HEK293 (cell line): ENCODE measurements around the gene SHLD1.
A peak's percentile ranks its signal among the peaks of the same experiment; 100 is the strongest.

ENCODE experiments used
- CTCF ChIA-PET: fragments of 350-600 bp; formaldehyde crosslinking; extraction: SDS; loops from one replicate; lab custom pipeline; 2021; ENCODE audit warnings: antibody characterized with exemption; lab: Yijun Ruan, JAX
- POLR2A ChIA-PET: fragments of 300-600 bp; formaldehyde crosslinking; extraction: SDS; loops from one replicate; lab custom pipeline; 2020; ENCODE audit warnings: antibody characterized with exemption, inconsistent platforms; lab: Yijun Ruan, JAX
- H3K27ac ChIP-seq: fragments of 200-500 bp; sonication (Bioruptor generic); 2 replicates; pipeline ENCODE4 v1.5.1; 2014; ENCODE audit warnings: low read depth, low read length, control low read depth, inconsistent platforms; ENCODE audit errors: extremely low read depth
- H3K36me3 ChIP-seq, 2 experiments: fragments of 200-500 bp in 1 of 2; sonication (Bioruptor generic) in 1 of 2; 1 replicate in 1 of 2; 2 replicates in 1 of 2; pipeline ENCODE4 v1.5.1; 2014 to 2017; ENCODE audit warnings: inconsistent platforms in 2 of 2, low read length in 2 of 2; ENCODE audit not compliant: control insufficient read depth in 2 of 2, insufficient read depth in 1 of 2
- H3K4me1 ChIP-seq: fragments of 200-500 bp; sonication (Bioruptor generic); 2 replicates; pipeline ENCODE4 v1.5.1; 2014; ENCODE audit warnings: mild to moderate bottlenecking, low read length, inconsistent platforms; ENCODE audit not compliant: control insufficient read depth, insufficient read depth
- H3K4me3 ChIP-seq: 2 replicates; pipeline ENCODE4 v1.5.1; 2011; ENCODE audit warnings: low read depth, mild to moderate bottlenecking, control low read depth, low read length, moderate library complexity
- H3K9me3 ChIP-seq: fragments of 200-500 bp; sonication (Bioruptor generic); 2 replicates; pipeline ENCODE4 v1.5.1; 2014; ENCODE audit warnings: low read depth, low read length, inconsistent platforms; ENCODE audit not compliant: control insufficient read depth, insufficient read depth
- ELK4 ChIP-seq: IDR thresholded peaks from 2 replicates; pipeline ENCODE4 v1.6.1; 2011; ENCODE audit warnings: mild to moderate bottlenecking, low read depth, low read length, borderline replicate concordance
- HOXA7 ChIP-seq: sonication (generic); formaldehyde crosslinking; IDR thresholded peaks from 2 replicates; pipeline ENCODE4 v1.8.1; 2022; ENCODE audit warnings: missing genetic modification reagents, borderline replicate concordance
- KLF7 ChIP-seq: fragments of 450-650 bp; formaldehyde crosslinking; IDR thresholded peaks from 2 replicates; pipeline ENCODE4 v1.5.1; 2016; ENCODE audit warnings: missing biosample characterization, missing genetic modification characterization, borderline replicate concordance
- MYNN ChIP-seq: fragments of 450-650 bp; formaldehyde crosslinking; IDR thresholded peaks from 2 replicates; pipeline ENCODE4 v1.5.1; 2016; ENCODE audit warnings: missing biosample characterization, missing genetic modification characterization, borderline replicate concordance
- OSR2 ChIP-seq: fragments of 450-650 bp; formaldehyde crosslinking; IDR thresholded peaks from 2 replicates; pipeline ENCODE4 v1.5.1; 2016; ENCODE audit warnings: missing biosample characterization, missing genetic modification characterization
- TSHZ1 ChIP-seq: fragments of 450-650 bp; formaldehyde crosslinking; IDR thresholded peaks from 2 replicates; pipeline ENCODE4 v1.5.1; 2016; ENCODE audit warnings: missing biosample characterization, missing genetic modification characterization, borderline replicate concordance
- WT1 ChIP-seq: fragments of 450-650 bp; formaldehyde crosslinking; IDR thresholded peaks from 2 replicates; pipeline ENCODE4 v1.5.1; 2016; ENCODE audit warnings: missing biosample characterization, missing genetic modification characterization
- ZBTB49 ChIP-seq: fragments of 450-650 bp; formaldehyde crosslinking; IDR thresholded peaks from 2 replicates; pipeline ENCODE4 v1.5.1; 2016; ENCODE audit warnings: missing biosample characterization, missing genetic modification characterization, low read depth
- ZBTB6 ChIP-seq: fragments of 450-650 bp; formaldehyde crosslinking; IDR thresholded peaks from 2 replicates; pipeline ENCODE4 v1.5.1; 2017; ENCODE audit warnings: missing biosample characterization, missing genetic modification characterization
- ZFP3 ChIP-seq: fragments of 450-650 bp; formaldehyde crosslinking; IDR thresholded peaks from 2 replicates; pipeline ENCODE4 v1.5.1; 2016; ENCODE audit warnings: low read depth, missing biosample characterization, missing genetic modification characterization
- ZNF221 ChIP-seq: fragments of 450-650 bp; formaldehyde crosslinking; IDR thresholded peaks from 2 replicates; pipeline ENCODE4 v1.5.1; 2017; ENCODE audit warnings: missing biosample characterization, missing genetic modification characterization, borderline replicate concordance
- ZNF280C ChIP-seq: fragments of 450-650 bp; formaldehyde crosslinking; IDR thresholded peaks from 2 replicates; pipeline ENCODE4 v1.5.1; 2016; ENCODE audit warnings: missing biosample characterization, missing genetic modification characterization
- ZNF311 ChIP-seq: fragments of 450-650 bp; formaldehyde crosslinking; IDR thresholded peaks from 2 replicates; pipeline ENCODE4 v1.5.1; 2017; ENCODE audit warnings: missing biosample characterization, missing genetic modification characterization, borderline replicate concordance
- ZNF350 ChIP-seq: fragments of 450-650 bp; formaldehyde crosslinking; IDR thresholded peaks from 2 replicates; pipeline ENCODE4 v1.5.0; 2017; ENCODE audit warnings: missing biosample characterization, mild to moderate bottlenecking, missing genetic modification characterization
- ZNF629 ChIP-seq: fragments of 450-650 bp; formaldehyde crosslinking; IDR thresholded peaks from 2 replicates; pipeline ENCODE4 v1.5.1; 2017; ENCODE audit warnings: missing biosample characterization, missing genetic modification characterization
- ZNF670 ChIP-seq: fragments of 450-650 bp; formaldehyde crosslinking; IDR thresholded peaks from 2 replicates; pipeline ENCODE4 v1.5.1; 2016; ENCODE audit warnings: missing biosample characterization, missing genetic modification characterization, low read depth
- ZNF692 ChIP-seq: fragments of 450-650 bp; formaldehyde crosslinking; IDR thresholded peaks from 2 replicates; pipeline ENCODE4 v1.5.1; 2016; ENCODE audit warnings: missing biosample characterization, missing genetic modification characterization

Gene SHLD1

GRCh38 chr20:5848711-5849505 is 98.7 kb downstream of the SHLD1 start:
- no peak overlapping the region for H3K4me3 ChIP-seq
- H3K27ac ChIP-seq = no peak overlapping the region
- TF ChIP-seq ZBTB6 (no peak), ZNF629 (peak; percentile 18; the same call in 1 of the 2 replicates), KLF7 (tag by site-specific recombination) (no peak), ZNF670 (tag by site-specific recombination) (no peak), HOXA7 (CRISPR knock-in tag) (no peak), ELK4 (no peak), ZBTB49 (no peak), WT1 (no peak)
- no peaks in the 10 kb centered on the region for H3K9me3 ChIP-seq
- H3K4me1 ChIP-seq = peaks cover 22% of the 10 kb centered on the region
- ChIA-PET CTCF (interaction anchor here (0.7 kb wide), 1 partner anchor 9 kb away, joined by 3 read pairs; no protein-coding TSS in a partner anchor), POLR2A (no interaction called here)
- no peaks in the 10 kb centered on the region for H3K36me3 ChIP-seq

- H3K27ac ChIP-seq = no peak overlapping the region
- H3K9me3 ChIP-seq = no peaks in the 10 kb centered on the region
- no peak overlapping the region for H3K4me3 ChIP-seq
- POLR2A ChIA-PET = no interaction called here
- no peaks in the 10 kb centered on the region for H3K4me1 ChIP-seq
- H3K36me3 ChIP-seq = no peaks in the 10 kb centered on the region
- CTCF ChIA-PET = no interaction called here
- TF ChIP-seq ZFP3 (no peak), ZNF280C (tag by site-specific recombination) (no peak), MYNN (tag by site-specific recombination) (no peak), ZNF350 (no peak), TSHZ1 (tag by site-specific recombination) (no peak), ZNF311 (tag by site-specific recombination) (no peak), ZNF692 (no peak), OSR2 (no peak), ZNF221 (tag by site-specific recombination) (no peak)
Observed at GRCh38 chr20:5855939-5856338, 105.7 kb downstream of the SHLD1 start.
